ENCODE results near the gene SFMBT2. TPM values are rescaled to one million over a fixed set of nuclear protein-coding genes. Genes with fewer than 3 reads are reported as not detected.
A peak's percentile ranks its signal among the peaks of the same experiment; 100 is the strongest.
"Not testable (repeated sequence)": the region's sequence is repeated elsewhere in the genome, so short reads cannot be mapped to it uniquely, and the experiment has no call there.

The SFMBT2 gene
- total RNA-seq, 2 experiments from 2014 or later, result 31.9 to 32.3 TPM

DNA sequence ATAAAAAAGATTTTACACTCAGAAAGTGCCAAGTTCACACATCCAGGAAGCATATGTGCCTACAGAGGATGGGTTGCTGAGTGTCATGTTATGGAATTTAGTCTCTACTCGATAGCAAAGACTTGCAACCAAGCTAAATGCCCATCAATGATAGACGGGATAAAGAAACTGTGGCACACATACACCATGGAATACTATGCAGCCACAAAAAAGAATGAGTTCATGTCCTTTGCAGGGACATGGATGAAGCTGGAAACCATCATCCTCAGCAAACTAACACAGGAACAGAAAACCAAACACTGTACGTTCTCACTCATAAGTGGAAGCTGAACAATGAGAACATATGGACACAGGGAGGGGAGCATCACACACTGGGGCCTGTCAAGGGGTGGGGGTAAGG, 198.1 kb downstream of the SFMBT2 start:
- peaks cover 59% of the 10 kb centered on the region for H3K36me3 Mint-ChIP-seq (ENCODE audit: low read depth)
- H3K27ac Mint-ChIP-seq, H3K4me1 Mint-ChIP-seq, DNase-seq, H3K27me3 Mint-ChIP-seq, H3K9me3 Mint-ChIP-seq, H3K4me3 Mint-ChIP-seq: not testable (repeated sequence)
- ChIA-PET CTCF (interaction anchor here (0.6 to 1.0 kb wide), 2 partner anchors 48 to 59 kb away, joined by 3 read pairs; no protein-coding TSS in a partner anchor), POLR2A (interaction anchor here (0.6 kb wide), 1 partner anchor 443 kb away, joined by 3 read pairs; no protein-coding TSS in a partner anchor)

DNA sequence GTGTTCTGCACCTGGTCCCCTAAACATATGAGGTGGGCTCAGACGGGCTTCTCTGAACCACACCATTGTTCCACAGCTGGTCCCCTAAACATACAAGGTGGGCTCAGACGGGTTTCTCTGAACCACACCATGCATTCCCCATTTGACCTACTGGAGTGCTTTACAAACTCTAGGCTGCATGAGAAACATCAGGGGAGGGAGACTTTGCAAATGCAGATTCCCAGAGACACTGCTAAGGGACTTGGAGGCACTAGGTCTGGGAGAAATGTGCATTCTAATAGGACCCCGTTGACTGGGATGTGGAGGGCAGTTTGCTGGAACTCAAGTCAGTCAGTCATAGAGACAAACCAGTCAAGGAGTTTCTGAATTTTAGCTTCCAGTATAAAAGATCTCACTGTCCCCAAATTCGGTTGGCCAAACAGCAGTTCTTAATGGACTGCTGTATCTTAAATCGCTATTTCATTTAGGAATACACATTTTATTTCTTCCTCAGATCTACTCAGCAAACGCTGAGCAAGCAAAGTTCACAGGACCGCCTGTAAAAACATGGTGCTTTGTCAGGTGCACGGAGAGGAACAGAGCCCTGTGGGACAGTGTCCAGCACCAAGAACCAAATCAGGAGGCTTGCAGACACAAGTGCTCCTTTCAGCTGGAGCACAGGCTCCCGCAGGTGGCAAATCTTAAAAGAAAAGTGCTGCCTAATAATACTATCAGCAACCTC, 198.8 kb downstream of the SFMBT2 start:
- H3K9me3 Mint-ChIP-seq, result no peaks in the 10 kb centered on the region
- peaks cover 56% of the 10 kb centered on the region for H3K36me3 Mint-ChIP-seq (ENCODE audit: low read depth)
- H3K27me3 Mint-ChIP-seq, result no peaks in the 10 kb centered on the region
- H3K4me1 Mint-ChIP-seq, result peaks cover 1% of the 10 kb centered on the region
- POLR2A ChIA-PET, result interaction anchor here (0.6 kb wide), 1 partner anchor 442 kb away, joined by 3 read pairs; no protein-coding TSS in a partner anchor
- CTCF ChIA-PET, result interaction anchor here (1.0 kb wide), 1 partner anchor 59 kb away, joined by 3 read pairs; no protein-coding TSS in a partner anchor
- no peak overlapping the region for H3K4me3 Mint-ChIP-seq
- no peak for DNase-seq
- no peak overlapping the region for H3K27ac Mint-ChIP-seq

DNA sequence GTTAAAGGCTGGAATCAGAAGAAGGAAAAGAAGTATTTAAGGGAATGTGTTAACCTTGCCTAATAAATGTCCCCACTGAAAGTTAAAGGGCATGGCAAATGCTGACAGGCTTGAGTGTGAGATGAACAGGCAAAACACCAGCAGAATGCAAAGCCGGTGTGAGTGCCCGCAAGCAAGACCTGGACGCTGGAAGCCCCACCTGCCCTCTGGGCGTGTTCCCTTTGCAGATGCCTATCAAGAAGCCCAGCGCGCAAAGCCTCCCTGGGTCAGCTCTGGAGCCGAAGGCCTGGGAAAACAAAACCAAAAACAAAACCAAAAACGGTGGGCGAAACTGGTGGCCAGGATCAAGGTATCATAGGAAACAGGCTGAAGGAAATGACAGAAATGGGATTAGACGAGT, 200.3 kb downstream of the SFMBT2 start:
- POLR2A ChIA-PET, result no interaction called here
- H3K36me3 Mint-ChIP-seq (ENCODE audit: low read depth), result peaks cover 54% of the 10 kb centered on the region

DNA sequence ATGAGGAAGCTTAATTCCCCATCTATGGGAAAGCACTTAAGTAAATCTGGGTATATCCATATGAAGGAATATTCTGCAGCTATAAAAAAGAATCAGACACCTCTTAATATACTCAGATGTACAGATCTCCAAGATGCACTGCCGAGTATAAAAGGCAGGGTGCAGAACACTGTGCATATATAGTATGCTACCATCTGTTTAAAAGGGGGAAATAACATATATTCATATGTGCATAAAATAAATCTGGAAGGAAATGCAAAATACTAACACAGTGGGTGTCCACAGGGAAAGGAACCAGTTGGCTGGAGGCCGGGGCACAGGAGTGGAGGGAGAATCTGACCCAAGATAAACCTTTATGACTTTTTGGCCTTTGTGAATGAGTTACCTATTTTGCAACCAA, 201.4 kb downstream of the SFMBT2 start:
- no peak for DNase-seq
- Mint-ChIP-seq H3K4me3 (no peak overlapping the region), H3K27ac (peak overlapping the region; percentile 15), H3K4me1 (peaks cover 1% of the 10 kb centered on the region), H3K27me3 (no peaks in the 10 kb centered on the region), H3K36me3 (ENCODE audit: low read depth) (peaks cover 52% of the 10 kb centered on the region), H3K9me3 (no peaks in the 10 kb centered on the region)
- CTCF ChIA-PET, result interaction anchor here (0.6 kb wide), 1 partner anchor 1365 kb away, joined by 3 read pairs; no protein-coding TSS in a partner anchor
- POLR2A ChIA-PET, result no interaction called here

More for the DNA sequence above, 200.3 kb downstream of the SFMBT2 start:
- no peaks in the 10 kb centered on the region for H3K27me3 Mint-ChIP-seq
- no peak for DNase-seq
- CTCF ChIA-PET, result interaction anchor here (1.1 kb wide), 1 partner anchor 10 kb away, joined by 4 read pairs; no protein-coding TSS in a partner anchor
- no peak overlapping the region for H3K4me3 Mint-ChIP-seq
- no peaks in the 10 kb centered on the region for H3K9me3 Mint-ChIP-seq
- H3K4me1 Mint-ChIP-seq, result peaks cover 1% of the 10 kb centered on the region
- H3K27ac Mint-ChIP-seq, result no peak overlapping the region

DNA sequence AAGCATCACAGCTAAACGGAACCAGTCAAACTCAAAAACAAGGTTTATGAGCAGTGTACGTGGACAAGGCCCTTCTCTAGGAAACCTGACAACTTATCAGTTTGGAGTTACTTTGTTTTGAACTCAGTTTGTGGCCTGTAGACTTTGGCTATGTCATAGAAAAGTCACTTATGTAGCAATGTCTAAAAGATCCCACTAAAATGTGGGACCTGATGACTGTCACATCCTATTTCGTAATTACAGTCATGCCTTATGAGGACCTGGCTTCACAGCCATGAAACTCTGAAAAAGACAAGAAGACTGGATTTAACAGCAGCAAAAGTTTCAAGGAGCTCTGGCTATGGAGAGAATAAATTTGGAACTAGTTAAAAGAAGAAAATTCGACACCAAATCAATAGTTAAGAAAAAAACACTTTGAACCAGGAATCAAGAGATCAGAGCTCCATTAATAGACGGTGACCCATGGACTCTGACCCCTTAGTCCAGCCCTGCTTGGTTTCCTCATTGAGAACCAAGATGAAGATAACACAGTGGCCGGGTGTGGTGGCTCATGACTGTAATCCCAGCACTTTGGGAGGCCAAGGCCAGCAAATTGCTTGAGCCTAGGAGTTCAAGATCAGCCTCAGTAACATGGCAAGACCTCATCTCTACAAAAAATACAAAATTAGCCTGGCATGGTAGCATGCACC, 204.3 kb downstream of the SFMBT2 start:
- no peak for DNase-seq
- CTCF ChIA-PET, result interaction anchor here (0.7 to 1.0 kb wide), 2 partner anchors 11 to 203 kb away, joined by 3 to 4 read pairs; no protein-coding TSS in a partner anchor
- POLR2A ChIA-PET, result no interaction called here
- peaks cover 45% of the 10 kb centered on the region for H3K36me3 Mint-ChIP-seq (ENCODE audit: low read depth)
- H3K4me3 Mint-ChIP-seq, result no peak overlapping the region
- H3K27ac Mint-ChIP-seq, result no peak overlapping the region
- peaks cover 5% of the 10 kb centered on the region for H3K4me1 Mint-ChIP-seq
- H3K9me3 Mint-ChIP-seq, result no peaks in the 10 kb centered on the region
- no peaks in the 10 kb centered on the region for H3K27me3 Mint-ChIP-seq

DNA sequence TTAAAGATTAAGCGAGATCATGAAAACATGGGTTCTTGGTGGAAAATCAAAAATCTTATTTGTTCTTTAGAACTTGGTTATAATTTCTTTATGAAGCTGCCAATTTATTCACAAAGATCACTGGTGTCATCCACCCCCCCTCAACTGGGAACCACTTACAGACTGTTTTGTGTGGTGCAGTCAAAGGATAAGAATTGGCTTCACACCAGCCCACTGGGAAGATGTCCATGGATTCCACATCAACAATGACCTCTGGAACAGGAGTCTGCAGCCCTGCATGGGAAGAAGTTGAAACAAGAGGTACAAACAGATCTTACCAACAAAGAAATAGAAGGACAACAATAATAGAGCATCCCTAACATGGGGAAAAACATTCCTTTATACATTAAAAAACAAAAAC, 205.2 kb downstream of the SFMBT2 start:
- Mint-ChIP-seq H3K36me3 (ENCODE audit: low read depth) (peaks cover 54% of the 10 kb centered on the region), H3K27ac (no peak overlapping the region), H3K4me3 (no peak overlapping the region), H3K27me3 (no peaks in the 10 kb centered on the region), H3K9me3 (no peaks in the 10 kb centered on the region), H3K4me1 (peaks cover 5% of the 10 kb centered on the region)
- CTCF ChIA-PET, result interaction anchor here (1.0 kb wide), 1 partner anchor 10 kb away, joined by 3 read pairs; no protein-coding TSS in a partner anchor
- POLR2A ChIA-PET, result no interaction called here
- DNase-seq, result no peak

DNA sequence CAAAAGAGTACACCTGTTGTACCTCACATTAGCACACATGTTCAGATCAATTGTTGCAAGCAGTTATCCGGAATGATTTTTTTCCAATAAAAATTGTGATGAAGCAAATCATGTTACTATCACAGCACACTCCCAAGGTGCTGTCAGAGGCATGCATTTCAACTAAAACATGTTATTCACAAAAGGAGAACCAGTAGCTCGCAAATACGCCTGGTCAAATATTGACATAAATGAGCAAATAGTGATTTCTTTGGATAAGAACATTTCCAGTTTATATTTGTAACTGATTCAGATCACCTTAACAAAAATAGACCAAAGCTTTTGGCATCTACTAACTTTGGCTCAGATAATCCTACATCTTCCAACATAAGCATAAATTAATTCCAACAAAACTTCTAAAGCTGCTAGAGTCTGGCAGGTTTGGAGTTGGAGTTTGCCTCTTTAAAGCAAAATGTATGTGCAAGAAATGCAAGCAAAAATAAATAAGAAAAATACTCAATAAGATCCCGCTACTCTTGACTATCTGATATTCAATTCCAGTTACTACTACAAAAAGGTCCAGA, 208.0 kb downstream of the SFMBT2 start:
- POLR2A ChIA-PET, result no interaction called here
- no peak overlapping the region for H3K4me3 Mint-ChIP-seq

DNA sequence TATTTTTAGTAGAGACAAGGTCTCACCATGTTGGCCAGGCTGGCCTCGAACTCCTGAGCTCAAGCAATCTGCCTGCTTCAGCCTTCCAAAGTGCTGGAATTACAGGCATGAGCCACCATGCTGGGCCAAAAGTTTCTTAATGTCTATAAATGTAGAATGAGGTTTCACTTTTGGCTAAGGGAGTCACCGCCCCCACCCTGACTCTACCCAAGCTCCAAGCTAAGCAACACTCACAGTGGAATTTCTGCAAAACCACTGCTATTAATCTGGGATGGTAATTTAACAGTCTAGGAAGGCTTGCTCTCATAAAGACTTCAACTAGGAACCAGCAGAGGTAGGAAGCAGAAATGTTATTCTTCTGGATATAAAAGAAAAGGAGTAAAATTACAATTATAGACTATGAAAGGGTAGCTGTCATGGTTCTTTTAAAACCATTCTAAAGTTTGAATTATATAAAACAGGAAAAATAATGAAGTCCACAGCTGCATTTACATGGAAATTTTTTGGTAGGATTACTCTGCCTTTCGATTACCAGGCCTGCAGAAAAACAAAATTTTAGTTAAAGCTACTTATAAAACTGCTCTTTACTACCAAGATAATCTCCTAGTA, 211.6 kb downstream of the SFMBT2 start:
- Mint-ChIP-seq H3K4me3 (no peak overlapping the region), H3K9me3 (peaks cover 20% of the 10 kb centered on the region), H3K27ac (no peak overlapping the region), H3K4me1 (peaks cover 33% of the 10 kb centered on the region), H3K27me3 (no peaks in the 10 kb centered on the region), H3K36me3 (ENCODE audit: low read depth) (peaks cover 81% of the 10 kb centered on the region)
- DNase-seq, result no peak
- CTCF ChIA-PET, result interaction anchor here (1.4 kb wide), 2 partner anchors 12 to 46 kb away, joined by 3 to 4 read pairs; no protein-coding TSS in a partner anchor
- POLR2A ChIA-PET, result no interaction called here

More for the DNA sequence above, 208.0 kb downstream of the SFMBT2 start:
- peaks cover 67% of the 10 kb centered on the region for H3K36me3 Mint-ChIP-seq (ENCODE audit: low read depth)
- H3K27ac Mint-ChIP-seq, result no peak overlapping the region
- peaks cover 10% of the 10 kb centered on the region for H3K4me1 Mint-ChIP-seq
- H3K9me3 Mint-ChIP-seq, result peaks cover 4% of the 10 kb centered on the region
- CTCF ChIA-PET, result no interaction called here
- H3K27me3 Mint-ChIP-seq, result no peaks in the 10 kb centered on the region
- no peak for DNase-seq

DNA sequence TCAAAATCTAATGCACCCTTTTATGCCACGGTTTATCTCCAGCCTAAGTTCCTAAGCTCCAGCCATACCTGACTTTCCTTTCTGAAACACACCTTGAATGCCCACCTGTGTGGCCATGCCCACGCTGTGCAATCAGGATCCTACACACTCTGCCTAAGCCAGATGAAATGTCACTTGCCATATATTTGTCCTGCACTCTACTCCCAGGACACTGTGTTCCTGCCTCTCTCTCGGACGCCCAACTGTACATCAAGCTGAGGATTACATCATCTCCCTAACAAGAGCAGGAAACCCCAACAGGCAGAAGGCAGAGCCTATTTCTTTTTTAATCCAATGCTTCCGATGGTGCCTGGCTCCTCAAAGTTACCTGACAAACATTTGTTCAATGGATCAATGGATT, 214.6 kb downstream of the SFMBT2 start:
- no peak overlapping the region for H3K4me3 Mint-ChIP-seq
- peaks cover 92% of the 10 kb centered on the region for H3K36me3 Mint-ChIP-seq (ENCODE audit: low read depth)
- H3K27me3 Mint-ChIP-seq, result no peaks in the 10 kb centered on the region
- ChIA-PET CTCF (no interaction called here), POLR2A (no interaction called here)
- DNase-seq, result no peak
- H3K27ac Mint-ChIP-seq, result peak overlapping the region; percentile 80
- peaks cover 22% of the 10 kb centered on the region for H3K9me3 Mint-ChIP-seq
- peaks cover 59% of the 10 kb centered on the region for H3K4me1 Mint-ChIP-seq

DNA sequence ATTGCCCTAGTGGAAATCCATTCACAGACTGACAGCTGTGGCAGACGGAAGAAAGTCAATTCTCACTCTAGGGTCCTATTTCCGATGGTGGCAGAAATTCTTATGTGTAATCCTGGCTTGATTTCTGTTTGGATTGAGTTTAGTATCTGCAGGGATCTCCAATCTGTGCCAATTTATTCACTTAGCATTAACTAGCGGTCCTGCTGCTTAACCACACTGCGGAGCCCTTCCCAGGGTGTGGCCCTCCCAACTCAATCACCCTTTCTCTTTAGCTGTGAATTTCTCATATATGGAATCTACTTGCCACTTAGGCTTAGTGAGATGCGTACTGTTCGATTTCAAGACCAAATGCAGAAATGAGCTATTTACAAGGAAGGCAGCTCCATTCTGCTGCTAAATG, 215.7 kb downstream of the SFMBT2 start:
- no peak for DNase-seq
- POLR2A ChIA-PET, result no interaction called here
- Mint-ChIP-seq H3K4me3 (no peak overlapping the region), H3K27ac (peak overlapping the region; percentile 99), H3K9me3 (peaks cover 24% of the 10 kb centered on the region), H3K27me3 (no peaks in the 10 kb centered on the region), H3K36me3 (ENCODE audit: low read depth) (peaks cover 90% of the 10 kb centered on the region), H3K4me1 (peaks cover 68% of the 10 kb centered on the region)
- CTCF ChIA-PET, result interaction anchor here (0.6 to 1.3 kb wide), 3 partner anchors 11 to 27 kb away, joined by 3 read pairs; no protein-coding TSS in a partner anchor

DNA sequence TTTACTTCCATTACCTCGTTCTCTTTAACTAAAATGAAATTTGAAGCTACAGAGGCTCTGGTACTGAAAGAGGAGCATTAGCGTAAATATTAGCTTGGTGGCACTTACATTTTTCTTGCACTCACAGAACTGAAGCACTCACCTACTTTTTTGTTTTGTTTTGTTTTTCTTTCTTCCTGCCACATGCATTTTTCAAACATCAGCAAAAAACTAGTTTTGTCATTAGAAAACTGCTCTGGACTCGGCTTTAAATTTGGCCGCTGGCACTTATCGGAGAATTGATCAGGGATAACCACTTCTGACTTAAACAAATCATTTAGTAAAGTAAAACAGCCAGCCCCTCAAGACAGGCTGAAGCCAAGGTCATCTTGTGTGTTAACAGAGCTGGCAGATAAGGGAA, 216.3 kb downstream of the SFMBT2 start:
- Mint-ChIP-seq H3K27ac (peak overlapping the region; percentile 99), H3K9me3 (peaks cover 24% of the 10 kb centered on the region), H3K36me3 (ENCODE audit: low read depth) (peaks cover 87% of the 10 kb centered on the region), H3K4me1 (peaks cover 68% of the 10 kb centered on the region), H3K4me3 (no peak overlapping the region), H3K27me3 (no peaks in the 10 kb centered on the region)
- CTCF ChIA-PET, result interaction anchor here (1.3 kb wide), 1 partner anchor 14 kb away, joined by 3 read pairs; no protein-coding TSS in a partner anchor
- POLR2A ChIA-PET, result no interaction called here
- no peak for DNase-seq

DNA sequence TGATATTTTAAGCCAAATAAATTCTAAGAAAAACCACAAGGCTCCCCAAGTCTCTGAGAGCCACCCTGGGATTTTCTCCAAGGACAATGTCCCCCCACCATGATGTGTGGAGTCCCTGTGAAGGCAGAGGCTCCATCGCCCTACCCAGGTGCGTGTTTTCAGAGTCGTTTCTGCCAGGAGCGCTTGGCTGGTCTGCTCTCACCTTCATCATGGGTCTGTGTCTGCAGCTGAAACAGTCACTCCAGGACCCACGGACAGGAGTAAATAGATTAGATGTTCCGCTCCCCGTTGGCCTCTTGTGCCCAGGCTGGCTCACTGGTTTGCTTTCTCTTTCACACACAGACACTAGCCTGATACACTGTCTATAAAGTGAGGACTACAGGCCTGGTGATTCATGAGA, 217.5 kb downstream of the SFMBT2 start:
- POLR2A ChIA-PET, result no interaction called here
- Mint-ChIP-seq H3K9me3 (peaks cover 22% of the 10 kb centered on the region), H3K4me3 (peak overlapping the region; percentile 49), H3K4me1 (peaks cover 64% of the 10 kb centered on the region), H3K36me3 (ENCODE audit: low read depth) (peaks cover 87% of the 10 kb centered on the region), H3K27ac (peak overlapping the region; percentile 99), H3K27me3 (no peaks in the 10 kb centered on the region)
- DNase-seq, result peak; percentile 47
- CTCF ChIA-PET, result no interaction called here

Data from activated CD4-positive, alpha-beta T cell treated with anti-CD3 and anti-CD28 coated beads, Interleukin-2, amount 10 ng/mL, durations not matched to agents 7 days and 5 days (primary cell).